NCI-H146 (cell line): ENCODE results near the gene KLHL5.
"Not testable (repeated sequence)": the region's sequence is repeated elsewhere in the genome, so short reads cannot be mapped to it uniquely, and the experiment has no call there.

Experiments
- DNase-seq: peaks from one replicate; lab custom pipeline; 2025; lab: John Stamatoyannopoulos, UW

KLHL5 gene

DNA sequence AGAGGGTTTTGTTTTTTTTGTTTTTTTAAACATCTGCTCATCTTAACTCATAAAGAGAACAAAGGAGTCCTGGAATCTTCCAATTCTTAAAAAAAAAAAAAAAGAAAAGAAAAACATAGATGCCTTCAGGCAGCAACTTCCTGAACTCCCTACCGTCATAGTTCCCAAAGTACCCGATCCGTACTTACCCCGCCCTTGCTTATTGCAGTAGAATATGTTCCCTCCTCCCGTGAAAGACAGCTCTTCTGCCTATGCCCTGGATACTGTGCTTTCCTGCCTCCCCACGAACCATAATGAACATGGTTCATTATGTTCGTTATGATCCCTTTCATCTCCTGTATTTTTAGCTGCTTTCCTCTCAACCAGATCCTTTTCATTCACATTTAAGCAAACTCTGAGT lies 40.3 kb downstream of the KLHL5 start:
- no peak for DNase-seq

- no peak for DNase-seq
These were observed 41.3 kb downstream of the KLHL5 start for GRCh38 chr4:39103291-39103690.

- no peak for DNase-seq
These were observed 42.2 kb downstream of the KLHL5 start for GRCh38 chr4:39104255-39104654.

DNA sequence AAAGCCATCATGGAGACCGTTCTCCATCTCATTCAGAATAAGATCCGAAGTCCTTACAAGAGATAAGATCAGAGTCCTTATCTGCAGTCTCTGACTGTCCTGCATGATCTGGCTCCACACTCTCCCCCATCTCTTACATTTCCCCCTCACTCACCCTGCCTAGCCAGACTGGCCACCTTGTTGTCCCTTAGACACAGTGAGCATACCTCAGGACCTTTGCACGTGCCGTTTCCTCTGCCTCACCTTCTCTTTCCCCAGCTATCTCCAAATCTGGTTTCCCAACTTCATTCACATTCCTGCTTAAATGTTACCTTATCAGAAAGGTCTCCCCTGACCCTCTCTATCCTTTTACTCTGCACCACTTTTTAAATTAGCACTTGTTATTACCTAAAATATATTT lies 44.0 kb downstream of the KLHL5 start:
- no peak for DNase-seq

DNA sequence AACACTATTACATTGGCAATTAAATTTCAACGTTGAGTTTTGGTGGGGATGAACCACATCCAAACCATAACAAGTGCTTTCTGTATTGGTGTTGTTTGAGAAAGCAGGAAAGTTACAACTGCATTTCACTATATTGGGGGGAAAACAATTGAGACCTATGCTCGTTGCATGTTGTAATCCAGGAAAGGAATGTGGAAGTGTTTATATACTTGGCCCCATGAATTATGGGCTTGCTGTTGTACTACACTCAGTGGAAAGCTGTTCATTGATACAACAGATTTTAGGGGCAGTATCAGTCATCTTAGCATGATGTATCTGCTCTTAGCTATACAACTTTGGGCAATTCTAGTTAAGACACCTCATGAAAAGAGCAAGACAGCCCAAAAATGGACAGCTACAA lies 52.4 kb downstream of the KLHL5 start:
- no peak for DNase-seq

DNA sequence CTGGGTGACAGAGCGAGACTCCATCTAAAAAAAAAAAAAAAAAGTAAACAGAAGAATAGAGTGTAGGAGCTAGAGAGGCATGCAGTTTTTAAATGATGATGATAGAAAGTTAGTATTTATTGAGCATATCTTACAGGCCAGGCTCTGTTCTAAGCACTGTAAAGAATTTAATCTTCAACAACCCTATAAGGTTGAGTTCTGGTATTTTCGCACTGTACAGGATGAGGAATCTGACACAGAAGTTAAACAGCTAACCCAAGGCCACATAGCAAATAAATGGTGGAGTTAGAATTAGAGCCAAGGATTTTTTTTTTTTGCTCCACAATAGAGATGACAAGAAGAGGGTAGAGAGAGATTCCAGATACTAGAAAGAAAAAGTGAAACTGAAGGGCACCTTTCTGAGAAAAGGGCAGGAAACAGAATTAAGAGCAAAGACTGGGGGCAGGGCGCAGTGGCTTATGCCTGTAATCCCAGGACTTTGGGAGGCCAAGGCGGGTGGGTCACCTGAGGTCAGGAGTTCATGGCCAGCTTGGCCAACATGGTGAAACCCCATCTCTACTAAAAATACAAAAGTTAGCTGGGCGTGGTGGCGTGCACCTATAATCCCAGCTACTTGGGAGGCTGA lies 56.1 kb downstream of the KLHL5 start:
- no peak for DNase-seq

GRCh38 chr4:39120418-39120817 lies 58.4 kb downstream of the KLHL5 start:
- no peak for DNase-seq

DNA sequence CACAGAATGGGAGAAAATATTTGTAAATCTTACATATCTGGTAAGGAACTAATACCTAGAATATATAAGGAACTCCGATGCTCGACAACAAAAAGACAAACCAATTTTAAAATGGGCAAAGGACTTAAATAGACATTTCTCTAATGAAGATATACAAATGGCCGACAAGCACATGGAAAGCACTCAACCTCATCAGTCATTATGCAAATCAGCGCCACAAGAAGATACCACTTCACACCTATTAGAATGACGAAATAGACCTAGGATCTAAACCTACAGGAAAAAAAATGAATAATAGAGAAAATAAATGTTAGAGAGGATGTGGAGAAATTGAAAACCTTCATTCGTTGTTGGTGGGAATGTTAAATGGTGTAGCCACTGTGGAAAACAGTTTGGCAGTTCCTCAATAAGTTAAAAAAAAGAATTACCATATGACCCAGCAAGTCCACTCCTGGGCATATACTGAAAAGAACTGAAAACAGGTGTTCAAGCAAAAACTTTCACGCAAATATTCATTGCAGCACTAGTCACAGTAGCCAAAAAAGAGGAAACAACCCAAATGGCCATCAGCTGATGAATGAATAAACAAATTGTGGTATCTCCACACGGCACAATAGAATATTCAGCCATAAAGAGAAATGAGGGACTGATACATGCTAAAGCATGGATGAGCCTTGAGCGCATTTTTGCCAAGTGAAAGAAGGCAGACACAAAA lies 63.0 kb downstream of the KLHL5 start:
- DNase-seq = no peak

GRCh38 chr4:39125600-39125985 lies 63.6 kb downstream of the KLHL5 start:
- DNase-seq = no peak

GRCh38 chr4:39126256-39127095 lies 64.4 kb downstream of the KLHL5 start:
- no peak for DNase-seq

- no peak for DNase-seq
These were observed 71.6 kb downstream of the KLHL5 start for GRCh38 chr4:39133623-39134022.

DNA sequence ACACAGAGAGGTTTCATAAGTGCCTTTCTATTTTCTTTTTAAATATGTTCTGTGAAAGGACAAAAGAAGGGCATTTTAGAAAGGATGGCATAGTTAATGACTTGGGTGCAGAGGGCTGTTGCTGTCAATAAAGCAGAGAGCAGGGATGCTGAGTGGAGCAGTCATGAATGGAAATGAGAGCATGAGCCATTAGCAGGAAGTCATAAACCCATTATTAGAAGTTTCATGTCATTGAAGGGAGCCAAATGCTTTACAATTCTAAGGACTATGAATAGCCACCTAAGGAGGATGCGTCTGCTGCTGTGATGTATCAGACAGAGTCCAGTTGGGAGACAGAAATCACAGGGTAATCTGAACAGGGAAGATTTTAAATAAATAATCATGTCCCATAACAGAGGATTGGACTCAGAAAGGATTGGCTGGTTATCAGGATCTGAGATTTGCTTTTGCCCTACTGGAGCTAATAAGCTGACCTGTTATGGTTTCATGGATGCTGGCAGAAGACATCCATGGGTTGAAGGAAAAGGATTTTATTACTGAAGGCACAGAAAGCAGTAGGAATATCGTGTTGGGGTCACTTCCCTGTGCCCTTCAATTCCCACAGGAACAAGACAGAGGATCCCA lies 72.8 kb downstream of the KLHL5 start:
- no peak for DNase-seq

DNA sequence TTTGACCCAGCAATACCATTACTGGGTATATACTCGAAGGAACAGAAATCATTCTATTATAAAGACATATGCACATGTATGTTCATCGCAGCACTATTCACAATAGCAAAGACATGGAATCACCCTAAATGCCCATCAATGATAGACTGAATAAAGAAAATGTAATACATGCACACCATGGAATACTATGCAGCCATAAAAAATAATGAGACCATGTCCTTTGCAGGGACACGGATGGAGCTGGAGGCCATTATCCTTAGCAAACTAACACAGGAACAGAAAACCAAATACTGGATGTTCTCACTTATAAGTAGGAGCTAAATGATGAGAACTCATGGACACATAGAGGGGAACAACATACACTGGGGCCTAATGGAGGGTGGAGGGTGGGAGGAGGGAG lies 76.2 kb downstream of the KLHL5 start:
- not testable (repeated sequence) for DNase-seq

DNA sequence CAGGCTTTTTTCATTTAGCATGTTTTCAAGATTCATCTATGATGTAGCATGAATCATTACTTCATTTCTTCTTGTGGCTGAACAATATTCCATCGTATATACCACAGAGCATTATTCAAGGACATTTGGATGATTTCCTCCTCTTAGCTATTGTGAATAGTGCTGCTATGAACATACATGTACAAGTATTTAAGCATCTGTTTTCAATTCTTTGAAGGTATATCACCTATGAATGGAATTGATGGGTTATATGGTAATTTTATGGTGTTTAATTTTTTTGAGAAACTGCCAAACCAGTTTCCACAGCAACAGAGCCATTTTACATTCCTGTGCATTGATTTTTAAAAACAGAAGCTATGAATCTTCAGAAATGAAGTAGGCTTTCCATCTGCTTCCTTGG lies 84.2 kb downstream of the KLHL5 start:
- no peak for DNase-seq

- DNase-seq = no peak
These were observed 92.0 kb downstream of the KLHL5 start for GRCh38 chr4:39154009-39154408.

GRCh38 chr4:39157520-39157919 lies 95.5 kb downstream of the KLHL5 start:
- no peak for DNase-seq

DNA sequence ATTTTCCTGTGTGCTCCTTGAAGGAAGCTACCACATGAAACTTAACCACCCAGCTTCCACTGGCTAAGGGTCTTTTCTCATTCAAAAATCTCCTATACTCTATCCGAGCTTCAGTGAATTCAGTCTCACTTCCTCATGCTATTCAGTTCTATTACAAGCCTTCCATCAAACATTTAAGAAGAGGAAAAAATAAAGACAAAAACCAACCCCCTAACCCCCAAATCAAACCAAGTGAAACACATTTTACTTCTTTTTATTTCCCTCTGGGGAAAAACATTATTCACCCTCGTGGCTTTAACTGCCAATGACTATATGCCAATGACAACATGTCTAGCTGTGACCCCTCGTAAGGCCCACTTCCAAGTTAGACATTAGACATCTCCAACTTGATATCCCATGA lies 104.1 kb downstream of the KLHL5 start:
- no peak for DNase-seq

DNA sequence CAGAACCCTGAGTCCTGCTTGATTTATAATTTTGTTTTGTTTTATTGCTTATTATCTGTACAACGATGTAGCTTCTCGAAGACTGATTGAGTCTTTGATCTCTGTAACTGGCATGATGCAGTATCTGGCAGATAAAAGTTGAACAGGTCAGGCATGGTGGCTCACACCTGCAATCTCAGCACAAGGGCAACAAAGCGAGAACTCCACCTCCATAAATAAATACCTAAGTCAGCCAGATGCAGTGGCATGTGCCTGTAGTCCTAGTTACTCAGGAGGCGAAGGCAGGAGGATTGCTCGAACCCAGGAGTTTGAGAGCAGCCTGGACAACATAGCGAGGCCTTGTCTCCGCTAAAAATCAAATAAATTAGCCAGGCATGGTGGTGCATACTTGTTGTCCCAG lies 104.6 kb downstream of the KLHL5 start:
- no peak for DNase-seq

DNA sequence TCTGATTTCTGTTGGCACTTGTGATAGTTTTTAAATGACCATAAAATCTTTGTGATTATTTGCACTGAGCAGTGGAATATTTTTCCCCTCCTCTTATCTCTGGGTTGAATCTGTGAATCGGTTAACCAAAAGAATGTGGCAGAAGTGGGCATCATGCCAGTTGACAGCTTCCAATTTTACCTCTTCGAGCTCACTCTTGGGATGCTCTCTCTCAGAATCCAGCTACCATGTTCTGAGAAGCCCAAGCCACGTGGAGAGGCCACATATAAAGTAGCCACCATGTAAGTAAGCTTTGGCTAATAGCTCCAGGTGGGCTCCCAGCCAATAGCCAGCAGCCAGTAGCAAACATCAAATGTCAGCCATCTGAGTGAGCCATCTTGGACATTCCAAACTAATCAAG lies 107.4 kb downstream of the KLHL5 start:
- no peak for DNase-seq

DNA sequence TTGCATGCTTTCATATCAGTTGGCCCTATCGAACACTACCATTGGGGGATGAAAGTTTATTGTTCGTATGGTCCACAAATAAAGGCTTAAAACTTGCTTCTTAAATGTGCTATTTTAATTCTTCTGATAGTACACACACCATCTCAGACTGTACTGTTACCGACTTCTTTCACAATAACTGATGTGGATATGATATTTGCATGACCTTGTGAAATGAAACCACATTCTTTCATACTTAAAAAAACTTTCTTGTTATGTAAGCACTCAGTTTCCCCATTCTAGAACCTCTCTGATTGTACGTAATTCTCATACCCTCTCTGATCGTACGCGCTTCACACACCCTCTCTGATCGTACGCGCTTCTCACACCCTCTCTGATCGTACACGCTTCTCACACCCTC lies 108.3 kb downstream of the KLHL5 start:
- DNase-seq = no peak
